ENCODE data around the gene SCAF1.

The SCAF1 gene

GRCh38 chr19:49672131-49672919, 30.3 kb downstream of the SCAF1 start:
- POLR2A ChIA-PET, result interaction anchor here (1.0 to 1.1 kb wide), 2 partner anchors 30 to 168 kb away, joined by 3 to 17 read pairs; partner anchors contain the start of gene SCAF1
- CTCF ChIA-PET, result interaction anchor here (0.8 to 12.4 kb wide), 15 partner anchors 8 to 213 kb away, joined by 3 to 83 read pairs (median 5); partner anchors contain the start of genes NOSIP, RRAS and SCAF1
- peak; percentile 84 for DNase-seq (ENCODE audit: extremely low spot score)
- TF ChIP-seq CTCF (IDR thresholded peaks at IDR 0.05; ENCODE audit: control extremely low read depth, extremely low read depth, low read depth, missing control alignments), result peak; percentile 98

GRCh38 chr19:49676136-49676783, 34.3 kb downstream of the SCAF1 start:
- TF ChIP-seq CTCF (IDR thresholded peaks at IDR 0.05; ENCODE audit: control extremely low read depth, extremely low read depth, low read depth, missing control alignments), result no peak
- CTCF ChIA-PET, result interaction anchor here (1.0 to 12.4 kb wide), 13 partner anchors 8 to 203 kb away, joined by 3 to 83 read pairs (median 5); partner anchors contain the start of genes FLT3LG, FUZ, RRAS and SCAF1
- POLR2A ChIA-PET, result interaction anchor here (0.8 to 2.6 kb wide), 12 partner anchors 8 to 187 kb away, joined by 3 to 29 read pairs (median 4); partner anchors contain the start of genes BCL2L12, IRF3, RRAS and SCAF1
- DNase-seq (ENCODE audit: extremely low spot score), result peak; percentile 79

- POLR2A ChIA-PET, result interaction anchor here (0.6 to 2.6 kb wide), 10 partner anchors 9 to 188 kb away, joined by 4 to 29 read pairs (median 5); partner anchors contain the start of genes BCL2L12, IRF3, RRAS and SCAF1
- DNase-seq (ENCODE audit: extremely low spot score), result peak; percentile 95
- CTCF ChIA-PET, result interaction anchor here (1.0 to 12.4 kb wide), 9 partner anchors 9 to 203 kb away, joined by 3 to 83 read pairs (median 6); partner anchors contain the start of genes FLT3LG, RRAS and SCAF1
- TF ChIP-seq CTCF (IDR thresholded peaks at IDR 0.05; ENCODE audit: control extremely low read depth, extremely low read depth, low read depth, missing control alignments), result no peak
Observed at GRCh38 chr19:49676784-49677230, 34.8 kb downstream of the SCAF1 start.

- ChIA-PET CTCF (interaction anchor here (1.0 to 12.4 kb wide), 7 partner anchors 13 to 204 kb away, joined by 3 to 83 read pairs (median 6); partner anchors contain the start of genes FLT3LG and RRAS), POLR2A (interaction anchor here (0.6 to 2.6 kb wide), 4 partner anchors 36 to 189 kb away, joined by 4 to 29 read pairs (median 5); partner anchors contain the start of genes RRAS and SCAF1)
- TF ChIP-seq CTCF (IDR thresholded peaks at IDR 0.05; ENCODE audit: control extremely low read depth, extremely low read depth, low read depth, missing control alignments), result no peak
- no peak for DNase-seq (ENCODE audit: extremely low spot score)
Observed at GRCh38 chr19:49677231-49677900, 35.4 kb downstream of the SCAF1 start, which contains the start of gene PRMT1. Gene PRMT1, plus strand, starts transcription at chr19:49677271. Its CDS starts 10 bp downstream, at chr19:49677281.

- POLR2A ChIA-PET, result interaction anchor here (1.0 to 1.4 kb wide), 2 partner anchors 36 to 202 kb away, joined by 3 read pairs; partner anchors contain the start of gene SCAF1
- peak; percentile 53 for TF ChIP-seq CTCF (IDR thresholded peaks at IDR 0.05; ENCODE audit: control extremely low read depth, extremely low read depth, low read depth, missing control alignments)
- CTCF ChIA-PET, result interaction anchor here (0.8 to 12.4 kb wide), 11 partner anchors 12 to 208 kb away, joined by 3 to 83 read pairs (median 4); partner anchors contain the start of genes FLT3LG and RRAS
- peak; percentile 72 for DNase-seq (ENCODE audit: extremely low spot score)
Observed at GRCh38 chr19:49677901-49678674, 36.1 kb downstream of the SCAF1 start.
